Upper lobe of left lung (tissue), 4 donors: ENCODE results near the gene ACAN.

Source experiments
- EP300 ChIP-seq, 4 donors: sonication (generic); formaldehyde crosslinking; IDR thresholded peaks; one replicate each; pipeline ENCODE4 v1.5.1; 2017; ENCODE audit warnings: antibody characterized with exemption in 4 of 4, control low read depth in 2 of 4
- POLR2A ChIP-seq, 4 donors: fragments of 450-650 bp; IDR thresholded peaks; one replicate each; pipeline ENCODE4 v1.5.1; 2016 to 2017; ENCODE audit warnings: antibody characterized with exemption in 4 of 4, mild to moderate bottlenecking in 2 of 4
- POLR2AphosphoS5 ChIP-seq, 2 donors: sonication (generic); formaldehyde crosslinking; IDR thresholded peaks; one replicate each; pipeline ENCODE4 v1.5.1; 2017; ENCODE audit warnings: antibody characterized with exemption in 2 of 2
- TF ChIP-seq, protein P1 (sequence below), 6 experiments: fragments of 450-650 bp in 4 of 6; fragments of 200-600 bp in 2 of 6; sonication (generic) in 2 of 6; IDR thresholded peaks; one replicate each; pipeline ENCODE4 v1.5.1; 2016 to 2019; ENCODE audit warnings: antibody characterized with exemption in 6 of 6

DNA sequence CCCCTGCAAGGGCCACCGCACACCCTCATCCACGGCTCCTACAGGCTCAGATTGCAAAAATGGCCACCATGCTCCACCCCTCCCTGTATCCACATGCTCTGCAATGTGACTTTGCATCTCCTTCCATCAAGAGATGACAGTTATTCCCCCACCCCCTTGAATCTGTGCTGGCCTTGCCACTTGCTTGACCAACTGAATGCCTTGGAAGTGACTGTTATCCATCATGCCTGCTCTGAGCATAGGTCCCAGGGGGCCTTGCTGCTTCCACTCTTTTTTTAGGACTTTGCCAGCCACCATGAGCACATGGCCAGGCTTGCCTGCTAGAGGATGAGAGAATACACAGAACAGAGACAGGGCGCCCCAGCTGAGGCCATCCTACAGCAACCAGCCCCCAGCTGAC, 78.5 kb downstream of the ACAN start:
- TF ChIP-seq, protein P1, sequence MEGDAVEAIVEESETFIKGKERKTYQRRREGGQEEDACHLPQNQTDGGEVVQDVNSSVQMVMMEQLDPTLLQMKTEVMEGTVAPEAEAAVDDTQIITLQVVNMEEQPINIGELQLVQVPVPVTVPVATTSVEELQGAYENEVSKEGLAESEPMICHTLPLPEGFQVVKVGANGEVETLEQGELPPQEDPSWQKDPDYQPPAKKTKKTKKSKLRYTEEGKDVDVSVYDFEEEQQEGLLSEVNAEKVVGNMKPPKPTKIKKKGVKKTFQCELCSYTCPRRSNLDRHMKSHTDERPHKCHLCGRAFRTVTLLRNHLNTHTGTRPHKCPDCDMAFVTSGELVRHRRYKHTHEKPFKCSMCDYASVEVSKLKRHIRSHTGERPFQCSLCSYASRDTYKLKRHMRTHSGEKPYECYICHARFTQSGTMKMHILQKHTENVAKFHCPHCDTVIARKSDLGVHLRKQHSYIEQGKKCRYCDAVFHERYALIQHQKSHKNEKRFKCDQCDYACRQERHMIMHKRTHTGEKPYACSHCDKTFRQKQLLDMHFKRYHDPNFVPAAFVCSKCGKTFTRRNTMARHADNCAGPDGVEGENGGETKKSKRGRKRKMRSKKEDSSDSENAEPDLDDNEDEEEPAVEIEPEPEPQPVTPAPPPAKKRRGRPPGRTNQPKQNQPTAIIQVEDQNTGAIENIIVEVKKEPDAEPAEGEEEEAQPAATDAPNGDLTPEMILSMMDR (IDR thresholded peaks at IDR 0.05) = no peak
- no peak for TF ChIP-seq POLR2AphosphoS5 (IDR thresholded peaks at IDR 0.05)
- TF ChIP-seq POLR2A (IDR thresholded peaks at IDR 0.05) = no peak
- no peak for TF ChIP-seq EP300 (IDR thresholded peaks at IDR 0.05)
